ENCODE results near the gene RUFY2. TPM values are rescaled to one million over a fixed set of nuclear protein-coding genes. Genes with fewer than 3 reads are reported as not detected.

Gene RUFY2
- total RNA-seq, 1 donor from 2014 or later, result 6.7 TPM

GRCh38 chr10:68367121-68367520, 40.0 kb downstream of the RUFY2 start:
- DNase-seq (ENCODE audit: missing footprints) (no peak), ATAC-seq (no peak)
- intact Hi-C loops (cut with DNase I), result no loop called here

DNA sequence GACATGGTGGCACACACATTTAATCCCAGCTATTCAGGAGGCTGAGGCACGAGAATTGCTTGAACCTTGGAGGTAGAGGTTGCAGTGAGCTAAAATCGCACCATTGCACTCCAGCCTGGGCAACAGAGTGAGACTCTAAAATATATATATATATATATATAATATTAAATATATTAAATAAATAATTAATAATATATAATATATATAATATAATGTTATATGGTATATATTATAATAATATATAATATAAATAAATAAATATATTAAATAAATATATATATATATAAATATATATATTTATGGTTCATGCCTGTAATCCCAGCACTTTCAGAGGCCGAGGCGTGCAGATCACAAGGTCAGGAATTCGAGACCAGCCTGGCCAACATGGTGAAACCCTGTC, 40.5 kb downstream of the RUFY2 start:
- ATAC-seq (no peak), DNase-seq (ENCODE audit: missing footprints) (no peak)
- intact Hi-C loops (cut with DNase I), result no loop called here

- intact Hi-C loops (cut with DNase I), result no loop called here
- ATAC-seq (no peak), DNase-seq (ENCODE audit: missing footprints) (no peak)
Measured at GRCh38 chr10:68365611-68366010, 41.5 kb downstream of the RUFY2 start.

DNA sequence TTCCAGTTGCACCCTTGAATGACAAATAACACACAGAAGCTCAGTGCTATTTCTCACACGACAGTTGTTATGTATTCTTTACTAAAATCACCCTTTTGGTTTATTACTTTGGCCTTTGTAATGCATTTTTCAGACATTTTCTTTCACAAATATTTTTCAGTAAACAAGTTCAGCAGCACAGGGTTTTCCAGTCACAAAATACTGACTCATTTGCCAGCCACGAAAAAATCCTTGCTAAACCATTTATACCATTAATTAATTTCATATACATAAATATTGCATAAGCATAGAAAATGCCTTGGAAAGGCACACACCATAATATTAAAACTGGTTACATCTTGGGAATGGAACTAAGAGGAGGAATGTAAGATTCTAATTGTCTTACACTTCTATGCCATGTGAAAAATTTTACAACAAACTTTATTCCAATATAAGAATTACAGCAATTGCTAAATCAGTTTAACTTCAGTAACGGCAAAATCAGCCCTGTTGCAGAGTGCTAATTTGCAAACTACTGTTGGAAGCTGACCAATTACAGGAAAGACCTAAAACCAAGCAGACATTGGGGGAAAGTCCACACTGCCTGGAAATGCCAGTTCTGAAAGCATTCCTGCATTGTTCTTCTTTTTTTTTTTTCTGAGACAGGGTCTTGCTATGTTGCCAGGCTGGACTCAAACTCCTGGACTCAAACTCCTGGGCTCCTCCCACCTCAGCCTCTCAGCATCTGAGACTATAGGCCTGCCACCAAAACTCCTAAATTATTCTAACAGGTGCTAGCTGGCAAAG, 42.8 kb downstream of the RUFY2 start:
- DNase-seq (ENCODE audit: missing footprints) (no peak), ATAC-seq (no peak)
- intact Hi-C loops (cut with DNase I), result no loop called here

DNA sequence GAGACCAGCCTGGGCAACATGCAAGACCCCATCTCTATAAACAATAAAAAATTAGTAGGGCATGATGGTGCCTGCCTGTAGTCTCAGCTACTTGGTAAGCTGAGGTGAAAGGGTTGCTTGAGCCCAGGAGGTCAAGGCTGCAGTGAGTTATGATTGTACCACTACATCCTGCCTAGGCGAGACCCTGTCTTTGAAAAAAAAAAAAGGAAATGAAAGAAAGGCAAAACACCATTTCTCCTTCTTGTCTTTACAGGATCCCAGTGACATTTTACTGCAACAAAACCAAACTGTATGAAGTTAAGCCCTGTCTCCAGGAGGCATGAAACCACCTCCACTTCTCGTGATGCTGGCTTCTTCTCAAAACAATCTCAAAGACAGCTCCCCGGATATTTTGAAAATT, 44.5 kb downstream of the RUFY2 start:
- no peak for DNase-seq (ENCODE audit: missing footprints)
- no peak for ATAC-seq
- intact Hi-C loops (cut with DNase I), result no loop called here

GRCh38 chr10:68359189-68359588, 47.9 kb downstream of the RUFY2 start:
- intact Hi-C loops (cut with DNase I), result no loop called here
- DNase-seq (ENCODE audit: missing footprints), result no peak
- ATAC-seq, result no peak

DNA sequence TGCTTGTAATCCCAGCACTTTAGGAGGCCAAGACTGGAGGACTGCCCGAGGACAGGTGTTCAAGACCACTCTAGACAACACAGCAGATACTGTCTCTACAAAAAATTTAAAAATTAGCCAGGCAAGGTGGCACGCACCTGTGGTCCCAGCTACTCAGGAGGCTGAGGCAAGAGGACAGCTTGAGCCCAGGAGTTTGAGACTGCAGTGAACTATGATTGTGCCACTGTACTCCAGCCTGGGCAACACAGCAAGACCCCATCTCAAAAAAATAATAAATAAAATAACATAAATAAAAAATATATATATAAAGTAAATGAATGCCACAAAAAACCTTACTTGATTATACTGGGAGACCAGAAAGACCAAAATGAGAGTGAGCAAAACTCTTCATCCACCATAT, 53.5 kb downstream of the RUFY2 start:
- DNase-seq (ENCODE audit: missing footprints) (no peak), ATAC-seq (no peak)
- intact Hi-C loops (cut with DNase I), result no loop called here

DNA sequence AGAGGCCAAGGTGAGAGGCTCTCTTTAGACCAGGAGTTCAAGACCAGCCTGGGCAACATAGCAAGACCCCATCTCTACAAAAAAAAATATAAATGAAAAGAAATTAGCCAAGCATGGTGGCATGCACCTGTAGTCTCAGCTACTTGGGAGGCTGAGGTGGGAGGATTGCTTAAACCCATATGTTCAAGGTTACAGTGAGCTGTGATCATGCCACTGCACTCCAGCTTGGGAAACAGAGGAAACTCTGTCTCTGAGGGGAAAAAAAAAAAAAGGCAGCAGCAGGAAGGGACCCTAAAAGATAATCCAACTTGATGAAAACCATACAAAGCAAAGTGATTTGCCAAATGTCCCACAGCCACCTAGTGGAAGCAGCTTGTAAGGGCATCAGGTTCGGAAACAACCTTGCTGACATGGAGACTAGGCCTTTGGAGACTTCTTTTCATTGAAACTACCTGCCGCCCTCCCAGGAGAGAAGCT, 58.8 kb downstream of the RUFY2 start:
- intact Hi-C loops (cut with DNase I), result no loop called here
- no peak for ATAC-seq
- no peak for DNase-seq (ENCODE audit: missing footprints)

- intact Hi-C loops (cut with DNase I), result no loop called here
- ATAC-seq (no peak), DNase-seq (ENCODE audit: missing footprints) (no peak)
Measured at GRCh38 chr10:68346774-68347173, 60.3 kb downstream of the RUFY2 start.

GRCh38 chr10:68345621-68346020, 61.5 kb downstream of the RUFY2 start:
- DNase-seq (ENCODE audit: missing footprints), result no peak
- no peak for ATAC-seq
- intact Hi-C loops (cut with DNase I), result no loop called here

- ATAC-seq, result no peak
- intact Hi-C loops (cut with DNase I), result no loop called here
Measured at GRCh38 chr10:68342909-68343516, 64.1 kb downstream of the RUFY2 start.

GRCh38 chr10:68340358-68341080, 66.6 kb downstream of the RUFY2 start:
- ATAC-seq (no peak), DNase-seq (ENCODE audit: missing footprints) (no peak)
- intact Hi-C loops (cut with DNase I), result no loop called here

More at GRCh38 chr10:68342909-68343516, 64.1 kb downstream of the RUFY2 start:
- DNase-seq (ENCODE audit: missing footprints), result no peak

DNA sequence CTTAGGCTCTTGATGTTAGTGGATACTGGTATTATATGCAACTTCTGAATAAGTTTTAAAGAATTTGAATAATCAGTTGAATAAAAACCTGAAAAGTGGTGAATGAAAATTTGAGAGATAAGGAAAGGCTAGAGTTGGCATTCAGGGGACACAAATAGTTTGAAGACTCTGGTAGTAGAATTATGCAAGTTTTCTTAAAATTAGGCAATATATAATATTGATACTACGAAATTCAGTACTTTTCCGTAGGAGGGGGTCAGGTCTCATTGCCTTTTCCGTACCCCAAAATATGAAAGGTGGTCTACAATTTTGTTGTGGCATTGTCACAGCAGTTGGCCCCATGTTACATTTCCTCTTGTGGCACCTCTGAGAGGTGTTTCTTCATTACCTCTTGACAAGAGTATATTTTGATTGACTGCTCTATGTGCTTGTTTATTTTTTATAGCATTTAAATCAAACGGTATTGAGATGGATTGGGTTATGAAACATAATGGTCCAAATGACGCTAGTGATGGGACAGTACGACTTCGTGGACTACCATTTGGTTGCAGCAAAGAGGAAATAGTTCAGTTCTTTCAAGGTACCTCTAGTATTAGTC, 70.2 kb downstream of the RUFY2 start:
- ATAC-seq, result no peak

DNA sequence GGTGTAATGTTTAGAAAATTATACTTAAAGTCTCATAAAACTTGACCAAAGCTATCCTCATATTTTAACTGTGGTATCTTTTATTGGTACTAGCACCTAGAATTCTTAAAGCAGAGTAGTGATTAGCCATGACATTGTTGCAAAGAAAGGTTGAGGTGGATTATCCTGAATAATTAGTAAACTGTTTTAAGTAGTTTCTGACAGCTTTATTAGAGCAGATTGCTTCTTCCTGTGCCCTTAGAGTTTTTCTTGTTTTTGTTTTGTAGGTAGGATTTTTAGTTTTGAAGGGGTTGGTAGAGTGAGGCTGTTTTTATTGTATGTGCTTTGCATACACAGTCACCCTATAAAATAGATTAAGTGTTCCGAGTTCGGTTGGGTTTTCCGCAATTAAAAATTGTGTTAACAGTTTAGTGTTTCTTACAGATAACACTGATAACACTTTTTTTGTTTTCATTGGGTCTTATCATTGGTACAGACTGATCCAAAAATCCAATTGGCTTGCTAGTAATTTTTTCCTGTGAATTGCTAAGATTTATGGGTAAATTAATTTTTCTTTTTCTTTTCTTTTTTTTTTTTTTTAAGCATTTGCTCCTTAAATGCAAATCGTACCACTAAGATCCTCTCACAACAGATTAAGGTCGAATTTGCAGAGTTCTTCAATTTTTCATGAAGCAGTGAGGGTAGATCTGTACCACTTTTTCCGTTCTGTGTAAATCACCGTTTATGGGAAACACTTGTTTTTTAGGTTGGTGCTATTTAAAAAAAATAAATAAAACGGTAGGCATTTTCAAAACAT, 72.2 kb downstream of the RUFY2 start:
- intact Hi-C loops (cut with DNase I), result loop anchor here (5.0 to 10.0 kb wide), 2 partner anchors 263 to 570 kb away; partner anchors contain the start of gene DDX50
- no peak for ATAC-seq
- no peak for DNase-seq (ENCODE audit: missing footprints)

More for the DNA sequence above, 70.2 kb downstream of the RUFY2 start:
- DNase-seq (ENCODE audit: missing footprints), result no peak
- intact Hi-C loops (cut with DNase I), result loop anchor here (10.0 kb wide), 1 partner anchor 568 kb away; the partner anchor contains the start of gene DDX50

GRCh38 chr10:68333440-68334431, 73.3 kb downstream of the RUFY2 start:
- no peak for ATAC-seq
- intact Hi-C loops (cut with DNase I), result loop anchor here (5.0 to 10.0 kb wide), 2 partner anchors 261 to 571 kb away; partner anchors contain the start of gene DDX50
- no peak for DNase-seq (ENCODE audit: missing footprints)

DNA sequence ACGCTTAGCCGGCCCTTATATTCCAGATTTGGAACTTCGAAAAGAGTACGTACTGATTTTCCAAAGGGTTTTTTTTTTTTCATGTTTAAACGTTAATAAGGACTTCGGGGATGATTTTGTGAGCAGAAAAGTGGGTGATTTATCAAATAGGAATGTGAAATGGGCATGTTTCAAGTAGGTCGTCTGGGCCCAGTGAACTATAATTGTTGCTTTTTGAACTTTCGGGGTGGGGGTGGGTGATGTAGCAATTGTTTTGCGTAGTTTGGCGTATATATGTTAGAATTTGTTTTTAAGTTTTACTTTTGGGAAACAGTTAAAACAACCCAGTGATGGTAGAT, 74.0 kb downstream of the RUFY2 start:
- intact Hi-C loops (cut with DNase I), result loop anchor here (5.0 to 10.0 kb wide), 2 partner anchors 261 to 572 kb away; partner anchors contain the start of gene DDX50
- no peak for ATAC-seq
- no peak for DNase-seq (ENCODE audit: missing footprints)

Measured in Right ventricle myocardium inferior (tissue), 1 donor.